Mammary epithelial cell (primary cell): ENCODE data around the gene CCNL2.

Experiments used
- CTCF ChIP-seq, 2 donors: IDR thresholded peaks in 1 of 2; conservative IDR thresholded peaks in 1 of 2; 2 replicates each; pipeline ENCODE4 v1.5.1; 2011 to 2012; ENCODE audit warnings: inconsistent platforms in 2 of 2, low read length in 2 of 2, mild to moderate bottlenecking in 2 of 2, control low read depth in 1 of 2, low read depth in 1 of 2; ENCODE audit not compliant: insufficient read depth in 1 of 2; ENCODE audit errors: extremely low read depth in 1 of 2
- EZH2 ChIP-seq: IDR thresholded peaks from 2 replicates; pipeline ENCODE4 v1.6.1; 2012; ENCODE audit warnings: low read length, inconsistent platforms, borderline replicate concordance

DNA sequence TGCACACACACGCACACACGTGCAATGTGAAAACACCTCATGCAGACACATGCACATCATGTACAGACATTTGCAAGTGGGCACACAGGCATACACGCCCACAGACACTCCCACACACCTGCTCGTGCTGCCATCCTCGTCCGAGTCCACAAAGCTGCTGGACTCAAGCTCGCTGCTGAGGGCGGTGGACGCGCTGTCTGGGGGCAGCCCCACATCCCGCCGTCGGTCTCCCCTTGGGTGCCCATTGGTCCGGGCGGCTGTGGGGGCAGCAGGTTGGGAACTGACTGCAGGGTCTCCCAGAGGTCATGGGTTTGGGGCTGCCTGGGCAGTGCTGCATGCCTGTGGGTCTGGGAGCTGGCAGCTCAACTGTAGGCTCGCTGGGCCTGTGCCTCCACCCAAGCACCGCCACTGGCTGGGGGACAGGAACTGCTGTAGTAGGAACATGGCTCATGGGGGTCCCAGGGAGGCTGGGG lies 57.5 kb downstream of the CCNL2 start:
- TF ChIP-seq CTCF (conservative IDR thresholded peaks at IDR 0.05 in 1 of 2, IDR thresholded peaks at IDR 0.05 in 1 of 2; ENCODE audit: extremely low read depth in 1 of 2, insufficient read depth in 1 of 2, low read depth in 1 of 2, low read length in 2 of 2): no peak
- no peak for TF ChIP-seq EZH2
